DND-41 (cell line): ENCODE measurements around the gene CACHD1.
"Not testable (repeated sequence)": the region's sequence is repeated elsewhere in the genome, so short reads cannot be mapped to it uniquely, and the experiment has no call there.

ENCODE experiments used
- ATAC-seq: fragments of 200-7000 bp; cut with Tn5 transposase; 3 replicates; pipeline ENCODE4 v1.9.1; 2021; ENCODE audit warnings: low read depth; ENCODE audit not compliant: insufficient read depth
- DNase-seq: peaks from one replicate; pipeline ENCODE4 v3.0.0-alpha.2; 2020
- H2AFZ ChIP-seq: 2 replicates; pipeline ENCODE4 v1.6.0; 2012; ENCODE audit warnings: low read depth, low read length
- H3K27ac ChIP-seq: 2 replicates; pipeline ENCODE4 v1.5.1; 2012; ENCODE audit warnings: low read length, inconsistent platforms
- H3K27me3 ChIP-seq: fragments of 200-600 bp; sonication (generic); 2 replicates; pipeline ENCODE4 v1.6.0; 2012; ENCODE audit warnings: low read length, mild to moderate bottlenecking, inconsistent platforms; ENCODE audit not compliant: insufficient read depth, poor library complexity
- H3K36me3 ChIP-seq: 2 replicates; pipeline ENCODE4 v1.5.1; 2012; ENCODE audit warnings: low read length, inconsistent platforms; ENCODE audit not compliant: insufficient read depth
- H3K4me1 ChIP-seq: 2 replicates; pipeline ENCODE4 v1.5.1; 2012; ENCODE audit warnings: mild to moderate bottlenecking, low read length; ENCODE audit not compliant: insufficient read depth
- H3K4me2 ChIP-seq: 2 replicates; pipeline ENCODE4 v1.6.0; 2012; ENCODE audit warnings: mild to moderate bottlenecking, moderate library complexity, low read length, inconsistent platforms; ENCODE audit not compliant: insufficient read depth
- H3K4me3 ChIP-seq, 2 experiments: fragments of 200-600 bp in 1 of 2; shearing (Covaris generic) in 1 of 2; 2 replicates each; pipeline ENCODE4 v1.5.1; 2012 to 2016; ENCODE audit warnings: inconsistent platforms in 2 of 2, low read length in 2 of 2, mild to moderate bottlenecking in 2 of 2, low read depth in 1 of 2, moderate library complexity in 1 of 2
- H3K79me2 ChIP-seq: 2 replicates; pipeline ENCODE4 v1.6.0; 2012; ENCODE audit warnings: low read length, inconsistent platforms; ENCODE audit not compliant: insufficient read depth
- H3K9ac ChIP-seq: 2 replicates; pipeline ENCODE4 v1.6.0; 2012; ENCODE audit warnings: low read depth, mild to moderate bottlenecking, inconsistent platforms, low read length, moderate library complexity
- H3K9me3 ChIP-seq: 2 replicates; pipeline ENCODE4 v1.5.1; 2012; ENCODE audit warnings: low read length, moderate library complexity, mild to moderate bottlenecking, inconsistent platforms; ENCODE audit not compliant: insufficient read depth, severe bottlenecking
- H4K20me1 ChIP-seq: 2 replicates; pipeline ENCODE4 v1.6.0; 2012; ENCODE audit warnings: low read length; ENCODE audit not compliant: insufficient read depth
- EZH2 ChIP-seq: IDR thresholded peaks from 3 replicates; pipeline ENCODE4 v1.6.1; 2012; ENCODE audit warnings: borderline replicate concordance, low read depth, mild to moderate bottlenecking, moderate library complexity, low read length, inconsistent platforms; ENCODE audit not compliant: severe bottlenecking
- TF ChIP-seq, protein P1 (sequence below): IDR thresholded peaks from 2 replicates; pipeline ENCODE4 v1.5.1; 2012; ENCODE audit warnings: borderline replicate concordance, low read length, moderate library complexity, mild to moderate bottlenecking; ENCODE audit not compliant: poor library complexity, severe bottlenecking; ENCODE audit errors: extremely low read depth

CACHD1 gene

GRCh38 chr1:64511044-64511443, 41.1 kb downstream of the CACHD1 start:
- DNase-seq (no peak), ATAC-seq (no peak)
- Histone ChIP-seq H3K36me3 (no peaks in the 10 kb centered on the region), H3K27ac (no peak overlapping the region), H3K9me3 (no peaks in the 10 kb centered on the region), H4K20me1 (no peaks in the 10 kb centered on the region), H3K4me2 (no peak overlapping the region), H3K27me3 (peaks cover 6% of the 10 kb centered on the region), H3K9ac (no peak overlapping the region), H2AFZ (no peak overlapping the region), H3K79me2 (no peaks in the 10 kb centered on the region), H3K4me3 (no peak overlapping the region), H3K4me1 (no peaks in the 10 kb centered on the region)
- no peak for TF ChIP-seq EZH2
- TF ChIP-seq, protein P1, sequence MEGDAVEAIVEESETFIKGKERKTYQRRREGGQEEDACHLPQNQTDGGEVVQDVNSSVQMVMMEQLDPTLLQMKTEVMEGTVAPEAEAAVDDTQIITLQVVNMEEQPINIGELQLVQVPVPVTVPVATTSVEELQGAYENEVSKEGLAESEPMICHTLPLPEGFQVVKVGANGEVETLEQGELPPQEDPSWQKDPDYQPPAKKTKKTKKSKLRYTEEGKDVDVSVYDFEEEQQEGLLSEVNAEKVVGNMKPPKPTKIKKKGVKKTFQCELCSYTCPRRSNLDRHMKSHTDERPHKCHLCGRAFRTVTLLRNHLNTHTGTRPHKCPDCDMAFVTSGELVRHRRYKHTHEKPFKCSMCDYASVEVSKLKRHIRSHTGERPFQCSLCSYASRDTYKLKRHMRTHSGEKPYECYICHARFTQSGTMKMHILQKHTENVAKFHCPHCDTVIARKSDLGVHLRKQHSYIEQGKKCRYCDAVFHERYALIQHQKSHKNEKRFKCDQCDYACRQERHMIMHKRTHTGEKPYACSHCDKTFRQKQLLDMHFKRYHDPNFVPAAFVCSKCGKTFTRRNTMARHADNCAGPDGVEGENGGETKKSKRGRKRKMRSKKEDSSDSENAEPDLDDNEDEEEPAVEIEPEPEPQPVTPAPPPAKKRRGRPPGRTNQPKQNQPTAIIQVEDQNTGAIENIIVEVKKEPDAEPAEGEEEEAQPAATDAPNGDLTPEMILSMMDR: no peak

DNA sequence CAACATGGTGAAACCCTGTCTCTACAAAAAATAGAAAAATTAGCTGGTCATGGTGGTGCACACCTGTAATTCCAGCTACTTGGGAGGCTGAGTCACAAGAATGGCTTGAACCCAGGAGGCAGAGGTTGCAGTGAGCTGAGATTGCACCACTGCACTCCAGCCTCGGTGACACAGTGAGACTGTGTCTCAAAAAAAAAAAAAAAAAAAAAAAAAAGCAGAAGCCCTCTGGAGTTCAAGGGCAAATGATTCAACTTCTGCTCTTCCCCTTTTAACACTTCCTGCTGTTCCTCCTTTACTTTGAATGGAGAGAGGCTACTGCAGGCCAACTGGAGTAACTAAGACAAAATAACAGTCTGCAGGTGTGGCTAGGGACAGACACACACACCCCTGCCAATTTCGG, 42.3 kb downstream of the CACHD1 start:
- H3K9me3 ChIP-seq, H3K79me2 ChIP-seq, H3K27me3 ChIP-seq, ATAC-seq, H3K4me2 ChIP-seq, H3K4me3 ChIP-seq, H3K36me3 ChIP-seq, H2AFZ ChIP-seq, H3K4me1 ChIP-seq, DNase-seq, H3K9ac ChIP-seq, H3K27ac ChIP-seq, H4K20me1 ChIP-seq: not testable (repeated sequence)

DNA sequence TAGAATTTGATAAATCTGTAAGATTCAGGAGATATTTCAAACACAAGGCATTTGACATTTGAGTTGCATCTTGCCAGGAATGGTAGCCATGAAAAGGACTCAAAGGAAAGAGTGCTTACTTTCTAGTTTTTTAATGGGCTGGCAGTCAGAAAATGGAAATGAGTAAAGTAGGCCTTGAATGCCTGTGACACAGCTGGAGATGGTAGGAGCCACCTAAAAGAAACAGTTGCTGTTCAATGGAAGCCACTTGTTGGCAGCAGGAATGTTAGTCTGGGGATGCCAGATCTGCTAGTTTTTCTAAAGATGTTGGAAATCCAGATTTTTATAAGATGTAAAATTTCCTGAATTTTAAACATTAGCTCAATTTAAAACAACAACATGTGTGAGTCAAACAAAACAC, 43.6 kb downstream of the CACHD1 start:
- Histone ChIP-seq H3K9me3 (no peaks in the 10 kb centered on the region), H3K4me1 (no peaks in the 10 kb centered on the region), H3K9ac (no peak overlapping the region), H3K4me3 (no peak overlapping the region), H3K4me2 (no peak overlapping the region), H3K79me2 (no peaks in the 10 kb centered on the region), H2AFZ (no peak overlapping the region), H3K36me3 (no peaks in the 10 kb centered on the region), H4K20me1 (no peaks in the 10 kb centered on the region), H3K27ac (no peak overlapping the region), H3K27me3 (peaks cover 3% of the 10 kb centered on the region)
- no peak for DNase-seq
- ATAC-seq: no peak
- TF ChIP-seq, protein P1: no peak
- no peak for TF ChIP-seq EZH2

DNA sequence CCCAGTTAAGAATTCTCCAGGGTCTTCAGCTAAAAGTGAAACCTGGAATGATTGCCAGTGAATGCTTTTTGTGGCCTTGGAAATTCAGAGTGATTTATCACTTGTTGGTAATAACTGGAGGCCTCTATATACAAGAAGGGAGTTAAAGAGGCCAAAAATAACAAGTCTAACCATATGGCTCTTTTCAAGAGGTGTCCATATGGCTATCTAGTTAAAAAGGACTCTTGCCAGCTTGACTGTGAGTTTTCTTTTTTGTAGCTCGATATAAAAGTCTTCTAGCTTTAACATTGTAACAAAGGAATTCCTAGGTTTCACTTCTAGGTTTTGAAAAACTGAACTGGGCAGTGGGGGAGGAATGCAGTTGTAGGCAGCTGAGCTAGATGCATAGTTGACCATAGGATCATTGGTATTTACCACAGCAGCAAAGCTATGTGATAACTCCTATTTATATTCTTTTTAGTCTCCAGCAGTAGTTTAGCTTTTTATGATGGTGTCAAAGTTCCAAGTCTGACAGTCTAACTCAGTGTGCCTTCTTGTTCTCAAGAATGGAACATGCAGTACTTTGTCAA, 44.4 kb downstream of the CACHD1 start:
- H4K20me1 ChIP-seq: no peaks in the 10 kb centered on the region
- H3K9ac ChIP-seq: no peak overlapping the region
- H3K79me2 ChIP-seq: no peaks in the 10 kb centered on the region
- no peaks in the 10 kb centered on the region for H3K4me1 ChIP-seq
- no peak overlapping the region for H3K4me2 ChIP-seq
- H3K9me3 ChIP-seq: no peaks in the 10 kb centered on the region
- H3K27ac ChIP-seq: no peak overlapping the region
- H3K27me3 ChIP-seq: peaks cover 3% of the 10 kb centered on the region
- H3K36me3 ChIP-seq: no peaks in the 10 kb centered on the region
- H3K4me3 ChIP-seq: no peak overlapping the region
- TF ChIP-seq, protein P1: no peak
- no peak for TF ChIP-seq EZH2
- DNase-seq (no peak), ATAC-seq (no peak)
- H2AFZ ChIP-seq: no peak overlapping the region
